Activated B cell treated with CpG ODN at 0.5 μM for 24 hours (primary cell): Measurements from ENCODE around the gene BCAN. TPM values are rescaled to one million over a fixed set of nuclear protein-coding genes. Genes with fewer than 3 reads are reported as not detected.
A peak's percentile ranks its signal among the peaks of the same experiment; 100 is the strongest.

Experiments
- ATAC-seq: fragments of 200-7000 bp; cut with Tn5 transposase; one replicate; pipeline ENCODE4 v1.10.0; 2021; ENCODE audit warnings: low read depth, mild to moderate bottlenecking, moderate library complexity
- CTCF ChIA-PET: fragments of 350-600 bp; sonication (Branson Sonifier 250); formaldehyde crosslinking; loops from one replicate; lab custom pipeline; 2021; ENCODE audit warnings: antibody characterized with exemption; lab: Charles Lee
- POLR2A ChIA-PET: fragments of 350-600 bp; sonication (Branson Sonifier 250); formaldehyde crosslinking; loops from one replicate; lab custom pipeline; 2021; ENCODE audit warnings: antibody characterized with exemption; lab: Charles Lee
- DNase-seq: peaks from one replicate; pipeline ENCODE4 v3.0.0; 2022
- H3K27ac Mint-ChIP-seq: one replicate; pipeline ENCODE4 v1.8.0; 2020; ENCODE audit warnings: mixed read lengths
- H3K27me3 Mint-ChIP-seq: one replicate; pipeline ENCODE4 v1.8.0; 2021; ENCODE audit warnings: mixed read lengths
- H3K36me3 Mint-ChIP-seq: one replicate; pipeline ENCODE4 v1.8.0; 2021; ENCODE audit warnings: low read depth, mixed read lengths
- H3K4me1 Mint-ChIP-seq: one replicate; pipeline ENCODE4 v1.8.0; 2021; ENCODE audit warnings: mixed read lengths
- H3K4me3 Mint-ChIP-seq: one replicate; pipeline ENCODE4 v1.8.0; 2020; ENCODE audit warnings: mild to moderate bottlenecking, mixed read lengths
- H3K9me3 Mint-ChIP-seq: one replicate; pipeline ENCODE4 v1.8.0; 2020; ENCODE audit warnings: mixed read lengths
- intact Hi-C: fragments of 100-400 bp; cut with micrococcal nuclease; formaldehyde crosslinking; loops from one replicate; pipeline ENCODE4 v1.15.1; 2024
- total RNA-seq: library from RNA; stranded (reverse); gene quantifications from 2 replicates; pipeline ENCODE4 v1.2.3, GENCODE V29; 2022
- TF ChIP-seq, protein P1 (sequence below): fragments of 200-600 bp; IDR thresholded peaks from one replicate; pipeline ENCODE4 v1.8.0; 2022; ENCODE audit warnings: antibody characterized with exemption, mild to moderate bottlenecking

The BCAN gene
- total RNA-seq, 1 donor from 2014 or later: 0.51 TPM

DNA sequence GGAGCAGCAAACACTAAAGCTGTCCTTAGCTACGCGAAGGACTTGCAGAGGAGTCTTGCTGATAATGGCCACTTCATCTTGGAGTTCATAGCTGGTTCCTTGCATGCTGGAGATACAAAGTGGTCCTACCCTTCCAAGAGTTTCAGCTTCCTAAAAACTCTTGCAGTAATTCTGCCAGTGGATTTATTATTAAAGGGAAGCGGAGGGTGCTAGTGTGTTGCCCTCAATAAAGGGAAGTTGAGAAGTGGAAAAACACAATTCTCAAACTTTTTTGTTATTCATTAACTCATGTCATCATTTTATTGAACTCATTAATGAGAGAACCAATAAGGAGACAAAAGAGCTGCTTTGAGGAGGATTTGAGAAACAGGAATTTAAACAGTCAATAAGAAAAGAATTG, 29.3 kb upstream of the BCAN start:
- H3K36me3 Mint-ChIP-seq: no peaks in the 10 kb centered on the region
- ChIA-PET CTCF (interaction anchor here (1.1 to 2.2 kb wide), 4 partner anchors 11 to 227 kb away, joined by 3 to 17 read pairs (median 4); no protein-coding TSS in a partner anchor), POLR2A (no interaction called here)
- TF ChIP-seq, protein P1, sequence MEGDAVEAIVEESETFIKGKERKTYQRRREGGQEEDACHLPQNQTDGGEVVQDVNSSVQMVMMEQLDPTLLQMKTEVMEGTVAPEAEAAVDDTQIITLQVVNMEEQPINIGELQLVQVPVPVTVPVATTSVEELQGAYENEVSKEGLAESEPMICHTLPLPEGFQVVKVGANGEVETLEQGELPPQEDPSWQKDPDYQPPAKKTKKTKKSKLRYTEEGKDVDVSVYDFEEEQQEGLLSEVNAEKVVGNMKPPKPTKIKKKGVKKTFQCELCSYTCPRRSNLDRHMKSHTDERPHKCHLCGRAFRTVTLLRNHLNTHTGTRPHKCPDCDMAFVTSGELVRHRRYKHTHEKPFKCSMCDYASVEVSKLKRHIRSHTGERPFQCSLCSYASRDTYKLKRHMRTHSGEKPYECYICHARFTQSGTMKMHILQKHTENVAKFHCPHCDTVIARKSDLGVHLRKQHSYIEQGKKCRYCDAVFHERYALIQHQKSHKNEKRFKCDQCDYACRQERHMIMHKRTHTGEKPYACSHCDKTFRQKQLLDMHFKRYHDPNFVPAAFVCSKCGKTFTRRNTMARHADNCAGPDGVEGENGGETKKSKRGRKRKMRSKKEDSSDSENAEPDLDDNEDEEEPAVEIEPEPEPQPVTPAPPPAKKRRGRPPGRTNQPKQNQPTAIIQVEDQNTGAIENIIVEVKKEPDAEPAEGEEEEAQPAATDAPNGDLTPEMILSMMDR: no peak
- ATAC-seq (no peak), DNase-seq (no peak)
- H3K27me3 Mint-ChIP-seq: peaks cover 29% of the 10 kb centered on the region
- no peak overlapping the region for H3K4me3 Mint-ChIP-seq
- no peaks in the 10 kb centered on the region for H3K9me3 Mint-ChIP-seq
- no peak overlapping the region for H3K27ac Mint-ChIP-seq
- H3K4me1 Mint-ChIP-seq: peaks cover 12% of the 10 kb centered on the region
- intact Hi-C loops: no loop called here

DNA sequence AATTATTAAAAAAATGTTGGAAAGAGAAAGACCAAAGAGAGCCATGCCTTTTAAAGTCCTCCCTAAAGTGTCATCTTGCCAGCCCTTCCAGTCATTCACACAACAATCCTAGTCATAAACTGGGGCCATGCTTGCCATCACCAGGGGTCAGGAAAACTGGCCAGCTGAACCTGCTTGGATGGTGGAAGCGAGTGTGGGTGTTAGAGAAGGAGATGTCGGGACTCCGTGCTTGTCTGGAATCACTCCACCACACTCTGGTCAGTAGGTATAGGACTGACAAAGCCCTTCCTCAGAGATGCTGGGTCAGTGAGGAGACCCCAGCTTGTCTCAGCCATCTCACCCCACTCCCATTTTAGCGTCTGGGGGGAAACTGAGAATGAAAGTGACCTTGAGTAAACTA, 26.0 kb upstream of the BCAN start:
- Mint-ChIP-seq H3K27ac (no peak overlapping the region), H3K9me3 (no peaks in the 10 kb centered on the region), H3K36me3 (no peaks in the 10 kb centered on the region), H3K4me3 (no peak overlapping the region), H3K27me3 (peaks cover 43% of the 10 kb centered on the region), H3K4me1 (no peaks in the 10 kb centered on the region)
- CTCF ChIA-PET: no interaction called here
- TF ChIP-seq, protein P1: no peak
- intact Hi-C loops: no loop called here
- POLR2A ChIA-PET: no interaction called here
- DNase-seq: no peak
- no peak for ATAC-seq

DNA sequence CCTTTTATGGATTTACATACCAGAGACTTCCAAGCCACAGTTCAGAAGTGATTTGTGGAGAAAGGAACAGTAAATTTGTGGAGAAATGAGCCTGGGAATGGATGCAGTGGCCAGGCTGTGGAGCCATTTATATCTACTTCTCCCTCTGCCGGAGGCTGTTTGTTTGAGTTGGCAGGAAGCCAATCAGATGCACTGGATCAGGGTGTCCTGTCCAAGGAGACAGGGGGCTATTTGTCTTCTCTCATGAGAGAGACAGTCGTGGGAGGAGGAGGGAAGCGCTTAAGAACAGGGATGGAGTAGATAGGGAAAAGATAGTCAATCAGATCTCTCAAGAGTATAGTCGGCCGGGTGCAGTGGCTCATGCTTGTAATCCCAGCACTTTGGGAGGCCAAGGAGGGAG, 25.5 kb upstream of the BCAN start:
- POLR2A ChIA-PET: interaction anchor here (0.7 kb wide), 1 partner anchor 1443 kb away, joined by 5 read pairs; the partner anchor contains the start of gene KRTCAP2
- CTCF ChIA-PET: interaction anchor here (1.0 to 1.2 kb wide), 2 partner anchors 10 to 73 kb away, joined by 3 read pairs; no protein-coding TSS in a partner anchor
- no peak for ATAC-seq
- Mint-ChIP-seq H3K36me3 (no peaks in the 10 kb centered on the region), H3K9me3 (no peaks in the 10 kb centered on the region), H3K27me3 (peaks cover 45% of the 10 kb centered on the region), H3K27ac (no peak overlapping the region), H3K4me1 (no peaks in the 10 kb centered on the region), H3K4me3 (no peak overlapping the region)
- intact Hi-C loops: no loop called here
- DNase-seq: no peak
- TF ChIP-seq, protein P1: no peak

DNA sequence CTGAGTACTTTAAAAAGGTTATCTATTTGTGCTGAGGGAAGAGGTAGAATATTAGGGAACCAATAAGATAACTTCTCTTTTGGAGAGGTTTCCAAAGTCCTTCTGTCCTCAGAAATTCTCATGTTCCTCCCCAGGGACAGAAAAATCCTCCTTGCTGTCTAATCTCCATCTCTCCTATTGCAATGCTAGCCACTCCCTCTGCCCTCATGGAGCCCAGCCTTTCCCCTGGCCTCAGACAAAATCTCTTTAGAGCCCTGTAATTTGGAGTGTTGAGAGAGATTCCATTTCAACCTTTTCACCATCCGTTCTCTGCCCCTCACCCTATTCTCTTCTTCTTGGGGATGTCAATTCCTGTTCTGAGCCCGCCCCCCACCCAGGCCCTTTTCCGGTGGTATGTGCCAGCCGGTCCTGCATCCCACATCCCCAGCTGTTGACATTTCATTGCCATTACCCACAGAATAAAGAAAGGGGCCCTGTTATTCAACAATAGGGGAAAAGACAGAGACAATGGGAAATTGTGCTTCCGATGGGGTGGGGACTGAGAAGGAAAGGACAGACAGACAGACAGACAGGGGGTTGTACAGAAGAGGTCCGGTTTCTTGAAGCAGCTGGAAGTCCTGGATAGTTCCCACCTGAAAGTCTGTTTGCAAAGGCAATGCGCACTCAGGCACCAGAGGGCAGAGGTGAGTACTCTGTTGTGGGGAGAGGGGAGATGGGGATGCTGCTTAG, 22.9 kb upstream of the BCAN start, which contains the start of gene HAPLN2:
Gene HAPLN2 (plus strand): TSS at position 563 of the 729 bp plus-strand sequence. CDS start 4,076 bp downstream, outside the sequence.
- peak; percentile 28 for ATAC-seq
- TF ChIP-seq, protein P1: no peak

DNA sequence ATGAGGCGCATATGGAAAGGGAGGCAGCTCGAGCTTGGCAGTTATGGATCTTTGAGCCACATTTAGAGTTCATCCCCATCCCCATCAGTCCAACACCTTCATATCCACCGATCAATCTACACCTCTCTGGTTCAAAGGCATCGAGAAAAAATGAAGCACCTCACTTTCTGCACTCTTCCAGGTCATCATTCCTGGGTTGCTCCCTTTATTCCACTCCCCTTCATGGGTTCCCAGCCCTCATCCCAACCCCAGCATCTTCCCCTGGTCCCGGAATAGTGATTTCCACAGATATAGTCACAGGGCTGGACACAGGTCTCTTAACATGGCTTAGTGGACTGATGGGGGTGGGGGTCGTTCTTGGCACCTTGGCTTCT, 22.3 kb upstream of the BCAN start:
- no peak overlapping the region for H3K4me3 Mint-ChIP-seq
- CTCF ChIA-PET: interaction anchor here (0.9 to 2.6 kb wide), 8 partner anchors 11 to 234 kb away, joined by 3 to 13 read pairs (median 4); partner anchors contain the start of genes CRABP2 and NES
- TF ChIP-seq, protein P1: no peak

More for the DNA sequence above, 22.9 kb upstream of the BCAN start, which contains the start of gene HAPLN2:
- Mint-ChIP-seq H3K4me3 (no peak within 1 kb of the TSS), H3K4me1 (no peaks in the 10 kb centered on the region), H3K27ac (no peak within 1 kb of the TSS), H3K27me3 (peaks cover 51% of the 10 kb centered on the region), H3K9me3 (no peaks in the 10 kb centered on the region), H3K36me3 (no peaks in the 10 kb centered on the region)
- no peak for DNase-seq
- ChIA-PET POLR2A (interaction anchor here (0.6 kb wide), 1 partner anchor 114 kb away, joined by 4 read pairs; no protein-coding TSS in a partner anchor), CTCF (interaction anchor here (0.9 to 2.6 kb wide), 5 partner anchors 41 to 233 kb away, joined by 3 to 13 read pairs (median 5); partner anchors contain the start of genes CRABP2 and NES)
- intact Hi-C loops: no loop called here

More for the DNA sequence above, 22.3 kb upstream of the BCAN start:
- intact Hi-C loops: no loop called here
- no peak for DNase-seq
- ATAC-seq: no peak
- H3K4me1 Mint-ChIP-seq: peaks cover 3% of the 10 kb centered on the region
- no peak overlapping the region for H3K27ac Mint-ChIP-seq
- H3K9me3 Mint-ChIP-seq: no peaks in the 10 kb centered on the region
- POLR2A ChIA-PET: no interaction called here
- H3K27me3 Mint-ChIP-seq: peaks cover 49% of the 10 kb centered on the region
- no peaks in the 10 kb centered on the region for H3K36me3 Mint-ChIP-seq
